HCEC 1CT (cell line): ENCODE measurements around the gene ZNF79.

ENCODE experiments used
- DNase-seq: peaks from one replicate; pipeline ENCODE4 v3.0.0-alpha.2; 2017

Gene ZNF79

GRCh38 chr9:127398715-127399400, 25.3 kb upstream of the ZNF79 start:
- no peak for DNase-seq

DNA sequence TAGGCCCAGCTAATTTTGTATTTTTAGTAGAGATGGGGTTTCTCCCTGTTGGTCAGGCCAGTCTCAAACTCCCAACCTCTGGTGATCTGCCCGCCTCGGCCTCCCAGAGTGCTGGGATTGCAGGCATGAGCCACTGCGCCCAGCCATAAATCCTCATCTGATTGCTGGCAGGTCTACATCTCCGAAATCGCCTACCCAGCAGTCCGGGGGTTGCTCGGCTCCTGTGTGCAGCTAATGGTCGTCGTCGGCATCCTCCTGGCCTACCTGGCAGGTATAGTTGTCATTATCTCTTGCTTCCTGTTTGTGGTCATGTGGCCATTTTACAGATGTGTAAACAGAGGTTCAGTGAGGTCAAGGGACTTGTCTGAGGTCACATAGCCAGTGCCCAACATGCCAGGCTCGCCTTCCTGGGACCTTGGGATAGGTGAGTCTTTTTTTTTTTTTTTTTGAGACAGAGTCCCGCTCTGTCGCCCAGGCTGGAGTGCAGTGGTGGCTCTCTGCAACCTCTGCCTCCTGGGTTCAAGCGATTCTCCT, 24.4 kb upstream of the ZNF79 start:
- no peak for DNase-seq

GRCh38 chr9:127402401-127403090, 21.6 kb upstream of the ZNF79 start:
- no peak for DNase-seq

DNA sequence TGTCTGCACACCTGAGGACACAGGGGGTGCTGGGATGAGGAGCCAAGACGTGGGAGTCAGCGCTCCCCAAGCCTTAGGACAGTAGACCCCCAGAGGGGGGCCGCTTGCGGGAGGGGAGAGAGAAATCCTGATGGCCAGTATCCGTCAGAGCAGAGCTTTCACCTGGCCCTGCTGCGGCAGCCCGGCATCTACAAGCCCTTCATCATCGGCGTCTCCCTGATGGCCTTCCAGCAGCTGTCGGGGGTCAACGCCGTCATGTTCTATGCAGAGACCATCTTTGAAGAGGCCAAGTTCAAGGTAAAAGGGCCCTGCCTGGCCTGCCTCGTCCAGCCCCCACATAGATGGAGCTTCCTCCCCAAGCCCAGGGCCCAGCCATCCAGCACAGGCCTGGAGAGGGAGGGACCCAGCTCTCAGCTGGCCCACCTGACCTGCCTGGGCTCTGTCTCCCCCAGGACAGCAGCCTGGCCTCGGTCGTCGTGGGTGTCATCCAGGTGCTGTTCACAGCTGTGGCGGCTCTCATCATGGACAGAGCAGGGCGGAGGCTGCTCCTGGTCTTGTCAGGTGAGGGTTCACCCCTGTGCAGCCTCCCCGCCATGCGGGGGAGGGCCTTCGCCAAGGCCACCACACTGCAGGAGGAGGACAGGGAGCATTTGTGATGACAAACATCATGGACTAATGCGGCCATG, 20.5 kb upstream of the ZNF79 start:
- no peak for DNase-seq

GRCh38 chr9:127404631-127405030, 19.6 kb upstream of the ZNF79 start:
- DNase-seq = no peak

- no peak for DNase-seq
Observed at GRCh38 chr9:127405344-127406125, 18.6 kb upstream of the ZNF79 start.

DNA sequence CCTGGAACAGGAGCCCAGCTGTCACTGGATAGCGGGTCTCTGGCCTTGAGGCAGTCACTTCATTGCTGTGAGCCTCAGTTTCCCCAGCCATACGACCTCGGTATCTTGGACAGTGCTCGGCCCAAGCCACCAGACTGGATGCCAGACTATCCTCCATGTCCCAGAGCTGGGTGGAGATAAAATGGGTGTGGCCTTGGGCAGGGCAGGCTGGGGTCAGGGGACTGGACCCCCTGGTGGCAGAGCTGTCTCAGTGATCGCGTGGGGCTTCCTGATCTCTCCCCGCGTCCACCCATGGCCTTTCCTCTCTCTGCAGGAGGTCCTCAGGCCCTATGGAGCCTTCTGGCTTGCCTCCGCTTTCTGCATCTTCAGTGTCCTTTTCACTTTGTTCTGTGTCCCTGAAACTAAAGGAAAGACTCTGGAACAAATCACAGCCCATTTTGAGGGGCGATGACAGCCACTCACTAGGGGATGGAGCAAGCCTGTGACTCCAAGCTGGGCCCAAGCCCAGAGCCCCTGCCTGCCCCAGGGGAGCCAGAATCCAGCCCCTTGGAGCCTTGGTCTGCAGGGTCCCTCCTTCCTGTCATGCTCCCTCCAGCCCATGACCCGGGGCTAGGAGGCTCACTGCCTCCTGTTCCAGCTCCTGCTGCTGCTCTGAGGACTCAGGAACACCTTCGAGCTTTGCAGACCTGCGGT, 17.2 kb upstream of the ZNF79 start:
- no peak for DNase-seq

DNA sequence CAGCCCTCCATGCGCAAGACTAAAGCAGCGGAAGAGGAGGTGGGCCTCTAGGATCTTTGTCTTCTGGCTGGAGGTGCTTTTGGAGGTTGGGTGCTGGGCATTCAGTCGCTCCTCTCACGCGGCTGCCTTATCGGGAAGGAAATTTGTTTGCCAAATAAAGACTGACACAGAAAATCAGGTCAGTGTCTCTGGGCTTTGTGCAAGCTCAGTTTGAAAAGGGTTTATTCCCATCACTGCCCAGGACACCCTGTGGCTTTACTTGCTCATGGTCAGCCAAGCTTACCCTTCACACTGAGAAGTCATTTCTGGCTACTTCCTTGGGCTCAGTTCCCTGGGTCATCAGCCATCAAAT, 16.7 kb upstream of the ZNF79 start:
- no peak for DNase-seq

GRCh38 chr9:127411122-127411521, 13.1 kb upstream of the ZNF79 start:
- no peak for DNase-seq

GRCh38 chr9:127415141-127415540, 9.0 kb upstream of the ZNF79 start:
- no peak for DNase-seq

GRCh38 chr9:127415657-127416056, 8.5 kb upstream of the ZNF79 start:
- no peak for DNase-seq

GRCh38 chr9:127417131-127418036, 6.8 kb upstream of the ZNF79 start:
- DNase-seq = no peak

DNA sequence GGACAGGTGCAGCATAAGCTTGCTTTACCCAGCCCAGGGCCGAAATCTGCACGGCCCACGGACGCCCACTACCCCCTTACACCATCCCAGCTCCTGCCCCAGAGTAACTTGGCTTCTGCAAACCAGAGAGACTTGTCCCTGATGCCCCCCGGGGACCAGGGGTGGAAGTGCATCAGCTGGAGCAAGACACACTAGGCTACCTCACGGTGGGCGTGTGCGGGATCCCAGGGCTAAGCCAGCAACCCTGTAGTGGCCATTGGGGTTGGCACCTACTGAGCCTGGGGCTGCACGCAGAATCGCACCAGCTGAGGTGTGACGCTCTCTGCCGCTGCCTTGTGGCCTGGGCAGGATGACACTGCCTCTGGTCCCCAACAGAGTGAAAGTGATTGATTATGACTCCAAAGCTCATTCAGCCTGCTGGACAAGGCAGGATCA, 6.1 kb upstream of the ZNF79 start:
- DNase-seq = peak; percentile 22

- no peak for DNase-seq
Observed at GRCh38 chr9:127419348-127419747, 4.8 kb upstream of the ZNF79 start.

DNA sequence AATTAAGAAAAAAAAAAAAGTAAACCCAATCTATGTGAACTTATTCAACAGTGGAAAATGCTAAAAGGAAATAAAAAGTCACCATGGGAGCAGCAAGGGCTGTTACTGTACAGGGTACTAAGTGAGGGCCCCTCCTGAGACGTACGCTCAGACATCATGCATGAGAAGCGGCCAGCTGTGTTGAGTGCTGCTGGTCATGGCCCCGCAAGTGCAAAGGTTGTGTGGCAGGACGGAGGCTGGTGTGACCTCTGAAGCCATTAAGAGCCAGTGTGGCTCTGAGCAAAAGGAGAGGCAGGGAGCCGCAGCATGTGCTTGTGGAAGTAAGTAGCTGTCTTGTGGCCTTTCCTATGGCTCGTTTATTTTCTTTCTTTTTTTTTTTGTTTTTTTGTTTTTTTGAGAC, 3.1 kb upstream of the ZNF79 start:
- DNase-seq = no peak

DNA sequence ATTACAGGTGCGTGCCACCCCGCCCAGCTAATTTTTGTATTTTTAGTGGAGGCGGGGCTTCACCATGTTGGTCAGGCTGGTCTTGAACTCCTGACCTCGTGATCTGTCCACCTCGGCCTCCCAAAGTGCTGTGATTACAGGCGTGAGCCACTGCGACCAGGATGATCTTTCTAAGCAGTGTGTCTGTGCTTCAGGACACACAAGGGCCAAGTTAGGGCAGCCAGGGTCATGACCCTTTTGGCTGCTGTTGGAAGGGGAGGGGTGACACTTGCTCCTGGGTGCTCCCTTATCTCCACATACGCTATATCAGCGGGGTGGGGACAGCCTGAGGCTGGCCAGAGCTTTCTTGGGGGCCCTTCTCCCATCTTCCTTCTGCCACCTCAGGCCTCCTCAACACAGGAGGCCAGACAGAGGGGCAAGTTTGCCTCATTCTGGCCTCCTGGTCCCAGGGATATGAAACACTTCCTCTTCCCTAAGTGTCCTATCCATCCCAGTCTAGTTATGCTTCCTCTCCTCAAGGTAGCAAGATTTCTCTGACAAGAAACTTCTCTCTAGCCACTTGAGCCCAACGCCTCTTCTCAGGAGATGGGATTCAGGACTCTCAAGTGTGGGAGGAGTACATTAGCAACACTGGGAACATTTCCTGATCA, 1.9 kb upstream of the ZNF79 start:
- DNase-seq = no peak

DNA sequence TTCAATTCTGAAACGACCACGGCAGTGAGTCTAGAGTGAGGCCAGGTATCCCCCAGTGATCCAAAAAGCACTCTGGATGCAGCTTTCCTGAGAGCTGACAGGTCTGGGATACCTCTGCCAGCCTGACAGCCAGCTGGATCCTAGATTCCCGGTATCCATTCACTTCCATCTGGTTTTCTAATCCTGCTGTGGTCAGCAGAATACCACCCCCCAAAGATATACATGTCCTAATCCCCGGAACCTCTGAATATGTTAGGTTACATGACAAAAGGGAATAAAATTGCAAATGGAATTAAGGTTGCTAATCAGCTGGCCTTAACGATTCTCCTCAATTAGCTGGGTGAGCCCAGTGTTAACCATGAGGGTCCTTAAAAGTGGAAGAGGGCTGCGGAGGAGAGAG, 1.4 kb upstream of the ZNF79 start:
- DNase-seq = no peak

- DNase-seq = no peak
Observed at GRCh38 chr9:127423476-127423933, 677 bp upstream of the ZNF79 start.

GRCh38 chr9:127424676-127424999, 456 bp downstream of the ZNF79 start:
- DNase-seq = no peak

DNA sequence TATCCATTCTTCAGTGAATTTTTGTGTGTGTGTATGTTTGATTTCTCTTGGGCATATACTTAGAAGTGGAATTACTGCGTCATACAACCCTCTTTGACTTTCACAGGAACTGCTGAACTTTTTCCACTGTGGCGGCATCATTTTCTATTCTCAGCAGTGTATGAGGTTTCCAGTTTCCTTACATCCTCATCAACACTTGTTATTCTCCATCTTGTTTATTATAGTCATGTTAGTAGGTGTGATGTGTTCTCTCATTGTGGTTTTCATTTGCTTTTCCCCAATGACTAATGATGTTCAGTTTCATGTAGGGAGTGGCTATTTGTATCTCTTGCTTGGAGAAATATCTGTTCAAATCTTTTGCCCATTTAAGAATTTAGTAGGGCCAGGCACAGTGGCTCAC, 2.6 kb downstream of the ZNF79 start:
- no peak for DNase-seq

GRCh38 chr9:127428348-127428747, 4.2 kb downstream of the ZNF79 start:
- DNase-seq = no peak
